ENCODE results near the gene MCTP1. TPM values are rescaled to one million over a fixed set of nuclear protein-coding genes. Genes with fewer than 3 reads are reported as not detected.

The MCTP1 gene
- total and polyA plus RNA-seq, 2 of the 8 experiments (the other 6 are each of a cell fraction or from before 2014, with no cell fraction given) = 0.56 to 3.4 TPM

- no peak overlapping the region for H2BK15ac ChIP-seq (ENCODE audit: low read length)
- WGBS, 2 experiments (ENCODE audit: extremely low coverage in 1 of 2, insufficient coverage in 1 of 2, insufficient read length in 1 of 2, insufficient replicate concordance in 2 of 2, low coverage in 1 of 2, low lambda C conversion rate in 2 of 2, missing lambda C conversion rate in 1 of 2) = 81% methylated on average over 3 of the region's 3 CpGs; no CpG with 5 or more reads in 1 of the 2 experiments
- CTCF ChIA-PET (ENCODE audit: partially characterized antibody) = interaction anchor here (0.6 kb wide), 1 partner anchor 169 kb away, joined by 3 read pairs; no protein-coding TSS in a partner anchor
- TF ChIP-seq POU5F1 (IDR thresholded peaks at IDR 0.05; ENCODE audit: low read depth, low read length) = no peak
- no peak for TF ChIP-seq RFX5 (IDR thresholded peaks at IDR 0.05; ENCODE audit: borderline replicate concordance, low read depth, low read length)
- TF ChIP-seq BRCA1 (IDR thresholded peaks at IDR 0.05; ENCODE audit: low read depth, low read length) = no peak
- no peak for TF ChIP-seq BCL11A (IDR thresholded peaks at IDR 0.05; ENCODE audit: low read depth in 2 of 2, low read length in 2 of 2)
- no peak for TF ChIP-seq CHD2 (IDR thresholded peaks at IDR 0.05; ENCODE audit: low read length)
- TF ChIP-seq JUND (IDR thresholded peaks at IDR 0.05; ENCODE audit: low read length) = no peak
- no peak for TF ChIP-seq CHD1 (IDR thresholded peaks at IDR 0.05; ENCODE audit: low read depth, low read length)
- TF ChIP-seq HDAC2 (IDR thresholded peaks at IDR 0.05; ENCODE audit: borderline replicate concordance in 1 of 2, low read depth in 2 of 2, low read length in 2 of 2) = no peak
- no peak for TF ChIP-seq YY1 (IDR thresholded peaks at IDR 0.05; ENCODE audit: low read depth, low read length)
- TF ChIP-seq, protein P1, sequence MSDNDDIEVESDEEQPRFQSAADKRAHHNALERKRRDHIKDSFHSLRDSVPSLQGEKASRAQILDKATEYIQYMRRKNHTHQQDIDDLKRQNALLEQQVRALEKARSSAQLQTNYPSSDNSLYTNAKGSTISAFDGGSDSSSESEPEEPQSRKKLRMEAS (IDR thresholded peaks at IDR 0.05) = no peak
- no peak for TF ChIP-seq NRF1 (IDR thresholded peaks at IDR 0.05; ENCODE audit: low read depth, low read length)
- no peak for TF ChIP-seq ATF2 (IDR thresholded peaks at IDR 0.05; ENCODE audit: low read length)
- TF ChIP-seq CBX8 (IDR thresholded peaks at IDR 0.05; ENCODE audit: borderline replicate concordance, low read depth, low read length) = no peak
Observed at GRCh38 chr5:94911276-94911675, 373.6 kb downstream of the MCTP1 start.

More at GRCh38 chr5:94911276-94911675, 373.6 kb downstream of the MCTP1 start:
- H3K56ac ChIP-seq (replicated peaks; ENCODE audit: insufficient read length, low read depth, low read length) = no peak overlapping the region
- H2BK5ac ChIP-seq (ENCODE audit: low read depth, low read length) = no peak overlapping the region
- H4K91ac ChIP-seq (replicated peaks; ENCODE audit: insufficient read length, low read length) = no peak overlapping the region
- H2AK5ac ChIP-seq (ENCODE audit: low read depth, low read length) = no peak overlapping the region
- POLR2A ChIA-PET (ENCODE audit: partially characterized antibody) = no interaction called here
- no peak overlapping the region for H3K14ac ChIP-seq (ENCODE audit: insufficient read length)
- no peak overlapping the region for H3K4me3 ChIP-seq (ENCODE audit: extremely low read depth in 1 of 4, insufficient read depth in 2 of 4, low read depth in 3 of 4, low read length in 4 of 4)
- no peak for DNase-seq (ENCODE audit: low read depth in 1 of 2, low spot score in 2 of 2)
- H3K36me3 ChIP-seq (ENCODE audit: control insufficient read depth in 2 of 4, insufficient read depth in 4 of 4, low read length in 3 of 4) = no peaks in the 10 kb centered on the region
- peak overlapping the region in 1 of 4 experiments; percentile 34; a peak in 1 of 7 replicates for H3K9ac ChIP-seq (replicated peaks in 1 of 4; ENCODE audit: extremely low read depth in 1 of 4, low read depth in 3 of 4, low read length in 3 of 4)
- H3K27ac ChIP-seq (ENCODE audit: low read depth, low read length) = no peak overlapping the region
- H3K23ac ChIP-seq (ENCODE audit: insufficient read length) = no peak overlapping the region
- H4K20me1 ChIP-seq (replicated peaks in 1 of 2; ENCODE audit: control insufficient read depth in 1 of 2, insufficient read depth in 2 of 2, low read length in 2 of 2) = no peaks in the 10 kb centered on the region
- no peak overlapping the region for H2BK120ac ChIP-seq (replicated peaks; ENCODE audit: low read depth, low read length)
- H3K79me1 ChIP-seq (ENCODE audit: low read depth, low read length) = no peaks in the 10 kb centered on the region
- no peaks in the 10 kb centered on the region for H3K4me1 ChIP-seq (replicated peaks in 1 of 4; ENCODE audit: control insufficient read depth in 3 of 4, insufficient read depth in 4 of 4, low read length in 3 of 4)
- H2BK20ac ChIP-seq (ENCODE audit: low read length) = no peak overlapping the region
- H2BK12ac ChIP-seq (ENCODE audit: low read depth, low read length) = no peak overlapping the region
- H3K4me2 ChIP-seq (ENCODE audit: insufficient read depth in 1 of 2, low read depth in 2 of 2, low read length in 2 of 2) = no peak overlapping the region
- H3K4ac ChIP-seq (replicated peaks; ENCODE audit: insufficient read length, low read depth, low read length) = no peak overlapping the region
- H4K5ac ChIP-seq (ENCODE audit: insufficient read length, low read depth, low read length) = no peak overlapping the region
- no peaks in the 10 kb centered on the region for H3K79me2 ChIP-seq (ENCODE audit: control insufficient read depth in 1 of 2, insufficient read depth in 2 of 2, low read length in 2 of 2)
- no peak for FAIRE-seq
- no peaks in the 10 kb centered on the region for H3K27me3 ChIP-seq (replicated peaks in 1 of 4; ENCODE audit: control insufficient read depth in 3 of 4, extremely low read depth in 1 of 4, insufficient read depth in 3 of 4, low read length in 3 of 4)
- no peak overlapping the region for H3K18ac ChIP-seq (ENCODE audit: extremely low read depth, low read length)
- H3K23me2 ChIP-seq (ENCODE audit: low read depth, low read length) = no peaks in the 10 kb centered on the region
- H2AFZ ChIP-seq (ENCODE audit: low read length) = no peak overlapping the region
- no peak overlapping the region for H4K8ac ChIP-seq (ENCODE audit: extremely low read depth, insufficient read depth, low read length)
- no peaks in the 10 kb centered on the region for H3K9me3 ChIP-seq (ENCODE audit: insufficient read depth in 2 of 2, low read depth in 1 of 2, low read length in 1 of 2)

Data from H1 (cell line).